NCI-H146 (cell line): ENCODE measurements around the gene SOCS7.

Experiments used
- DNase-seq: peaks from one replicate; lab custom pipeline; 2025; lab: John Stamatoyannopoulos, UW

The SOCS7 gene

GRCh38 chr17:38338053-38338452 is 13.6 kb upstream of the SOCS7 start:
- no peak for DNase-seq

- DNase-seq = no peak
These were observed 13.1 kb upstream of the SOCS7 start for GRCh38 chr17:38338535-38338934.

DNA sequence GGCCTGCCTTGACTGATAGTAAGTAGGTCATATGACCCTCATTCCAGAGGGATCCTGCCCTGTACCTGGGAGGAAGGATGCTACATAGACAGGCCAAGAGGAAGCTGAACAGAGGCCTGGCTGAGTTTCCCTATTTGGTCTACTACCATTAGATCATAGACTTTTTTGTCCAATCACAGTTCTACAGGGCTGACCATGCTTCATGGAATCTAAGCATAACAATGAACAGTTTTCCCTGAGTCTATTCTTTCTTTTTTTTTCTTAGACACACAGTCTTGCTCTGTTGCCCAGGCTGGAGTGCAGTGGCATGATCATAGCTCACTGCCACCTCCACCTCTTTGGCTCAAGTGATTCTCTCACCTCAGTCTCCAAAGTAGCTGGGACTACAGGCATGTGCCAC is 11.8 kb upstream of the SOCS7 start:
- no peak for DNase-seq

DNA sequence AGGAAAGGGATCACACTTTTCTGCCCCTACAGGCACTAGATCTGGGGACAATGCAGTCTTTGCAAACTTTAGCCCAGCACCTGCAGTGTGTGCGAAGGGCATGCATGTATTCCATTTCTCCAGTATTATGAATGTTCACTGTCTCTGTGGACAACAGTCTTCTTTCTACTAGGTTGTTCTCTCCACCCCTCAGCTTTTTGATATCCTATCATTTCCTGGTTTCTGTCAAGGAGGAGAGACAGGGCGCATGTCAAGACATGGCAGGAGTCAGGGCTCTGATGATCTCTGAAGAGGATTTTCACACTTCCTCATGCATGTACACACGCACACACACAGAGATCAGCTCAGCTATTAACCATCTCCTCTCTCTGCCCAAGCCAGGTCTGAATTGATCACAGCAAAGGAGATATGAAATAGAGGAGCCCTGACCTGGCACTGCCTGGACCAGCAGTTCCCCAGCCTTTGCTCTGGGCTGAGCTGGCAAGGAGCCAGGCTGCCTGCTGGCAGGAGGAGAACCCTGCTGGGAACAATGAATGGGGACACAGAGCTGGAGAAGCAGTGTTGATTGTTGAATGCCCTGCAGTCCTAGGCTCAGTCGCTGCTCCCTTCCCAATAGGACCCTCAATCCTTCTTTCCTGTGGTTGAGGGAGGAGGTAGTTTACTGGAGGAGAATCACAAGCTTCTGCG is 10.5 kb upstream of the SOCS7 start:
- DNase-seq = peak; percentile 94

DNA sequence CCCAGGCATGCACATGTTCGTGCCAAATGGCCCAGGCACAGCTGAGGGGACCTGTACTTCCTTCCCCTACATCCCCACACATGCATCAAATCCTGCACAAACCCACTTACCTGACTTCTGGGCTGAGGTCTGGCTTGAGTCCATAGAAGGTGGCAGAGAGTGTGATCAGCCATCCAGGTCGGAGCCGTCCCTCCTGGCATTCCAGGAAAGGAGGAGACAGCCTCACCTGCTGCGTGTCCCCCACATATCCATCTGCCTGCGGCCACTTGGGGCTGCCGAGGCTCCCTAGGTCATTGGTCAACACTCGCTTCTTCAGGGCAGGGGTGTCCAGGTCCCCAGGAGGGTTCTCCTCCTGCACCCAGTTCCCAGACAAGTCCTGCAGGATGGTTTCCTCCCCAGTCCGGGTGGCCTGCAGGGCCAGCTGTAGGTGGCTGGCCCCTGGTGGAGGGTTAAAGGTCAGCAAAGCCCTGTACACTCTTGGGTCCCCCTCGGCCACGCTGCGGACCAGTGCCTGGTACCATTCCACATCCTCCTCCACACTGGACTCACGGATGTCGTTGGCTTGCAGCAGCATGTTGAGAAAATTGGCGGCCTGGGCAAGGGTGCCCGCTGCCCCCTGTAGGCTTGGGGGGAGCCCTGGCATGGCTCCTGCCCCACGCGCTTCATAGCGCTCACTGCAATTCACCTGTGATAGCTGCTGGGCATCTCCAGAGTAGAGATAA is 8.6 kb upstream of the SOCS7 start:
- no peak for DNase-seq

- no peak for DNase-seq
These were observed 7.8 kb upstream of the SOCS7 start, which contains the start of gene GPR179 for GRCh38 chr17:38343608-38344419. Gene GPR179 (minus strand): TSS chr17:38343956. CDS start chr17:38343789, 167 bp downstream.

- no peak for DNase-seq
These were observed 7.3 kb upstream of the SOCS7 start for GRCh38 chr17:38344420-38344745.

DNA sequence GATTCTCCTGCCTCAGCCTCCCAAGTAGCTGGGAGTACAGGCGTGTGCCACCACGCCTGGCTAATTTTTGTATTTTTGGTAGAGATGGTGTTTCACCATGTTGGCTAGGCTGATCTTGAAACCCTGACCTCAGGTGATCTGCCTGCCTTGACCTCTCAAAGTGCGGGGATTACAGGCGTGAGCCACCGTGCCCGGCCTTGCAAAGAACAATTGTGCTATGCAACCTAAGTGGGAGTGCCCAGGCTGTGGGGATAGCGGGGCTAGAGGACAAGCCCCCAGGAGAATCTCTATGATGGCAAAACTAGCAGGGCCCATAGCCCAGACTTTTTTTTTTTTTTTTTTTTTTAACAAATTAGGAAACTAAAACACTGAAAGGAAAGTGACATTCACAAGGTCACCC is 5.9 kb upstream of the SOCS7 start:
- DNase-seq = no peak

DNA sequence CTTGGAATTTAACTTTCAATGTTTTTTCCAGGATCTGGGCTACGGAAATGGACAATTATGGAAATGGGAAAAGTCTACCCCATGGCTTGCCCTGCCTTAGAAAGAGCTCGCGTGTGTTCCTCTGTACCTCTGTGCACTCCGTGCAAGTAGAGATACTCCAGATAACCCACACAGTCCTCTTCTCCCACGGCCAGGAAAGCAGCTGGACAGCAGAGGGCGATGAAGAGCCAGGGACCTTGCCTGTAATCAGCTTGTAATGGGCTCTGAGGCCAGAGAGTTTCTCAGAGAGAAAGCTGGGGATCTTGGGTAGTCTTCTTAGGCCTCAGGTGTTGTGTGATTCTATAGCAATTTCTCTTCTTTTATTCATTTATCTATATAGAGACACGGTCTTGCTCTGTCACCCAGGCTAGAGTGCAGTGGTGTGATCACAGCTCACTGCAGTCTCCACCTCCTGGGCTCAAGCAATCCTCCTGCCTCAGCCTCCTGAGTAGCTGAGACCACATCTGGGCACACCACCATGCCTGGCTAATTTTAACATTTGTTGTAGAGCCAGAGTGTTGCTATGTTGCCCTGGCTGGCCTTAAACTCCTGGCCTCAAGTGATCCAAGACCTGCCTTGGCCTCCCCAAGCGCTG is 2.4 kb upstream of the SOCS7 start:
- peak; percentile 78 for DNase-seq

DNA sequence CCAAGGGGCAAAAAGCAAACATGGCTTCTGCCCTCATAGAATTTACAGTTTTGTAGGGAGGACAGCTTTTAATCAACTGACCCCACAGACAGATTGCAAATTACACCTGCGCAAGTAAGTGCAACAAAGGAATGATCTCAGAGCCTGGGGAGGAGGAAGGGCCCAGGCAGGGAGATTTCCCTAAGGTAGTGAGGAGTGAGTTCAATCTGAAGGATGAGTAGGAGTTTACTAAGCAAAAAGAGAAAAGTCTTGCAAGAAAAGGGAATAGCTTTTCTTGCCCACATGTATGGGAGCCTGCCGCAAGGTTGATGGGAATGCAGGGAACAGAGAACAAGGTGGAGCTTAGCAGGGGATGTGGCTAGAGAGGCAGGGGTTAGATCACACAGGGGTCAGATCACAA is 1.6 kb upstream of the SOCS7 start:
- no peak for DNase-seq

DNA sequence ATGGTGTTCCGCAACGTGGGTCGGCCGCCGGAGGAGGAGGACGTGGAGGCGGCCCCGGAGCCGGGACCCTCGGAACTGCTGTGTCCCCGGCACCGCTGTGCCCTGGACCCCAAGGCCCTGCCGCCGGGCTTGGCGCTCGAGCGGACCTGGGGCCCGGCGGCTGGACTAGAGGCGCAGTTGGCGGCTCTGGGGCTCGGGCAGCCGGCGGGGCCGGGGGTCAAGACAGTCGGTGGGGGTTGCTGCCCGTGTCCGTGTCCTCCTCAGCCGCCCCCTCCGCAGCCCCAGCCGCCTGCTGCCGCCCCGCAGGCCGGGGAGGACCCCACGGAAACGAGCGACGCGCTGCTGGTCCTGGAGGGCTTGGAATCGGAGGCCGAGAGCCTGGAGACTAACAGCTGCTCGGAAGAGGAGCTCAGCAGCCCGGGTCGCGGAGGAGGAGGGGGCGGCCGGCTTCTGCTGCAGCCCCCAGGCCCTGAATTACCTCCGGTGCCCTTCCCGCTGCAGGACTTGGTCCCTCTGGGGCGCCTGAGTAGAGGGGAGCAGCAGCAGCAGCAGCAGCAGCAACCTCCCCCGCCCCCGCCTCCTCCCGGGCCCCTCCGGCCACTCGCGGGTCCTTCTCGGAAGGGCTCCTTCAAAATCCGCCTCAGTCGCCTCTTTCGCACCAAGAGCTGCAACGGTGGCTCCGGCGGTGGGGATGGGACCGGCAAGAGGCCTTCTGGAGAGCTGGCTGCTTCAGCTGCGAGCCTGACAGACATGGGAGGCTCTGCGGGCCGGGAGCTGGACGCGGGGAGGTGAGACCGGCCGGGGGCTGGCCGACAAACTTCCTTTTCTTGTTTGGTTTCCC is 821 bp downstream of the SOCS7 start:
- peak; percentile 38 for DNase-seq

- DNase-seq = no peak
These were observed 1.5 kb downstream of the SOCS7 start for GRCh38 chr17:38353086-38353604.

DNA sequence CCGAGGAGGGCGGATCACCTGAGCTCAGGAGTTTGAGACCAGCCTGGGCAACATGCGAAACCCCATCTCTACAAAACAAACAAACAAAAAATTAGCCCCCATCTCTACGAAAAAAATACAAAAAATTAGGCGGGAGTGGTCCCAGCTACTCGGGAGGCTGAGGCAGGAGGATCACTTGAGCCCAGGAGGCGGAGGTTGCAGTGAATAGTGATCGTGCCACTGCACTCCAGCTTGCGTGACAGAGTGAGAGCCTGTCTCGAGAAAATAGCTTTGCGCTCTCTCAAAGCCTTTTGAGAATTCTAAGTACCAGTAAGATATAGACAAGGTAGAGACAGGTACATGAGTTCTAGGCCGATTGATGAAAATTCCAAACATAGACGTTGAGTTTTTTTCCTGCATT is 2.0 kb downstream of the SOCS7 start:
- no peak for DNase-seq

DNA sequence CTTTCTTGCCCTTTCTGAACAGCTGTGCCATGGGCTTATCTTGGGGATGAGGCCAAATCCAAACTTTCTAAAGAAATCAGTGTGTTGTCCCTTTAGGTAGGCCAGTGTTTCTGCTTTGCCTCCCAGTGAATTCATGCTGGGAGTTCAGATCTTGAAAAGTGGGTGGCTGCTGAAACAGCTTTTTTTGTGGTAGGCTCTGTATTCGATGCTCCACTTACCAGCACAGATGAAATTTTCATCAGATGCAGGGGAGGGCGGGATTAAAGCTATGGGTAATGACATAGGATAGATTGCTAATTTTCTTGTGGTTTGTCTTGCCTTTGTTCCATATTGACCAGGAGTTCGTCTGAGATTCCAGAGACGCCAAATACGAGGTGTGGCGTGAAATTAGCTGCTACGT is 2.8 kb downstream of the SOCS7 start:
- no peak for DNase-seq

- DNase-seq = no peak
These were observed 3.6 kb downstream of the SOCS7 start for GRCh38 chr17:38355251-38355650.

GRCh38 chr17:38357486-38358123 is 6.0 kb downstream of the SOCS7 start:
- DNase-seq = no peak

DNA sequence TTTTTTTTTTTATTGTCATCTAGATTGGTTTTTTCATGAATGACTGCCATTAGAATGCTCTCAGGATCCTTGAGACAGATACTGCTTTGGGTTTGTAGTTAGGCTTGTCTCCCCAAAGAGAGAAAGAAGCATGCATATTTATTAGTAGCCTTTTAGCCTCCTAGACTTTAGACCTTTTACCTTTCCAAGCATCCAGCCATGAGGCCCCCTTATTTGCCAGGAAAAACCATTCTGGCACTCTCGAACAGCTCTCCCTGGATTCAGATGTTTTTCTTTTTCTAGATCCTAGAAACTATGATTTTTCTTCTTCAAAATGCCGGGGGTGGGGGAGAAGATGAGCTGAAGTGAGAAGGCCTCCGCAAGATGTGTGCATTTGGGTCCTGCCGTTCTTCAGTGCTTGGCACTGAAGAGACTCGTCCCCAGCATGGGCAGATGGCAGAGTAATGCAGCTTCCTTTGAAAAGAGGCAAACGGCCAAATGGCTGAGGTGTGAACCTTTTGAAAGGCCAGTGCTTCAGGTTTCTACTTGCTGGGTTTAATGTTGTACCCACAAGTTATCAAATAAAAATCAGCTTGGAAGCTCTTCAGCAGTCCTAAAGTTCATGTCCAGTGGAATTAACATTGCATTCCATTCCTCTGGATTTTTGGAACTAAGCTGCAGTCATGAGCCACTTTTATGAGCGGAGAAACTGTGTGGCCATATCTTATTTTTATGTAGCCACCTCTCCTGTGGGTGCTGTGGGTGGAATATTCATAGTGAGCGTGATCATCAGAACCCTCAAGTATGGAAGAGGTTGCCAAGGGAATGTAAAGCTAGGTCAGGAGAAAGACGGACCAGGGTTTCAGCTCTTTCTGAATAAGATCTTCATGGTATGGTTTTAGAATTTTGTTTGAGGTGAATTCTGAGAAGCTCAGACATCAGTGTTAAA is 7.2 kb downstream of the SOCS7 start:
- DNase-seq = no peak

DNA sequence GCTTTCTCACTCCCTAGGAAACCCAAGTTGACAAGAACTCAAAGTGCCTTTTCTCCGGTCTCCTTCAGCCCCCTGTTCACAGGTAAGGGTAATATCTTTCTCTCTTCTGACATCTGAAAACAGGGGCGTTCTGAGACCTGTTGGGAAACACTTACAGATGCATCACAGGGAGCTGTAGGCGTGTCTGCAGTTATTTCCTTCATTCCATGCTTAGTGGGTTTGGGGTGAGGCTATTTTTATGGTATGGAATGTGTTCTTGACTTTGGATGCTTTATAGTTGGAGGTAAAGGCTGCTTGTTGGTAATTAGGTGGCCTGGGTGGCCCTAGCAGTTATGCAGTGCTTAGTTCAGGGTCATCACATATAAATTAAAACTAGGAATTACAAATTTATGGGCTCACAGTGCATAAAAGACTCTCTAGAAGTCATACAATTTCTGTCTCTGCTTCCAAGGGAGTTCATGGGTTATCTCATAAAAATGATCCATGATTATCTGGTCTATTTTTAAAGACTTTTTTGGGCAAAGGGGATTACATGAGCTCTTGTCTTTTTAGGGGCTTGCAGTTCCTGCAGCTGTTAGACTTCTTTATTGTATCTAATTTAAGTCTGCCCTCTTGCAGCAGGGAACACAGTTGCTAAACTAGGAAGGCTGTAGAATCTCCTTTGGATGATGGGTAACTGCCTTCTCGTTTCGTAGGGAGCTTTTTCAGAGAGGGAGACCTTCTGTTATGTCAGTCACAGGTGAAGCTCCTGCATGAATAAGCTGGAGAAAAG is 10.2 kb downstream of the SOCS7 start:
- DNase-seq = no peak

- no peak for DNase-seq
These were observed 11.4 kb downstream of the SOCS7 start for GRCh38 chr17:38363016-38363415.
